AG04450 (cell line): ENCODE data around the gene INTS1. TPM values are rescaled to one million over a fixed set of nuclear protein-coding genes. Genes with fewer than 3 reads are reported as not detected.

Source experiments
- CTCF ChIA-PET: fragments of 300-600, 350-600 bp; formaldehyde crosslinking; extraction: SDS; loops from one replicate; lab custom pipeline; 2022; ENCODE audit warnings: antibody characterized with exemption, inconsistent platforms; lab: Charles Lee
- POLR2A ChIA-PET: fragments of 350-600 bp; formaldehyde crosslinking; extraction: SDS; loops from one replicate; lab custom pipeline; 2021; ENCODE audit warnings: antibody characterized with exemption, inconsistent platforms; lab: Yijun Ruan, JAX
- DNase-seq: peaks from one replicate; pipeline ENCODE4 v3.0.0-alpha.2; 2011; ENCODE audit warnings: low read depth, low spot score
- H3K27ac ChIP-seq: one replicate; pipeline ENCODE4 v1.5.1; 2012; ENCODE audit warnings: low read depth, low read length, control low read depth
- H3K27me3 ChIP-seq: one replicate; pipeline ENCODE4 v1.6.0; 2012; ENCODE audit warnings: low read length; ENCODE audit not compliant: control insufficient read depth, insufficient read depth
- H3K4me3 ChIP-seq: 2 replicates; pipeline ENCODE4 v1.5.1; 2011; ENCODE audit warnings: mild to moderate bottlenecking, low read depth, low read length, control low read depth
- H3K9me3 ChIP-seq: 2 replicates; pipeline ENCODE4 v1.5.1; 2012; ENCODE audit warnings: low read length; ENCODE audit not compliant: control insufficient read depth, insufficient read depth
- polyA plus RNA-seq: library from polyadenylated mRNA; depleted of rRNA; stranded (reverse); fragments of >200 nt; gene quantifications from 2 replicates; pipeline ENCODE4 v1.2.3, GENCODE V29; 2011
- TF ChIP-seq, protein P1 (sequence below): IDR thresholded peaks from 2 replicates; pipeline ENCODE4 v1.5.1; 2011; ENCODE audit warnings: low read depth, low read length, control low read depth, inconsistent platforms

The INTS1 gene
- polyA plus RNA-seq, 1 experiment: 9.0 TPM

DNA sequence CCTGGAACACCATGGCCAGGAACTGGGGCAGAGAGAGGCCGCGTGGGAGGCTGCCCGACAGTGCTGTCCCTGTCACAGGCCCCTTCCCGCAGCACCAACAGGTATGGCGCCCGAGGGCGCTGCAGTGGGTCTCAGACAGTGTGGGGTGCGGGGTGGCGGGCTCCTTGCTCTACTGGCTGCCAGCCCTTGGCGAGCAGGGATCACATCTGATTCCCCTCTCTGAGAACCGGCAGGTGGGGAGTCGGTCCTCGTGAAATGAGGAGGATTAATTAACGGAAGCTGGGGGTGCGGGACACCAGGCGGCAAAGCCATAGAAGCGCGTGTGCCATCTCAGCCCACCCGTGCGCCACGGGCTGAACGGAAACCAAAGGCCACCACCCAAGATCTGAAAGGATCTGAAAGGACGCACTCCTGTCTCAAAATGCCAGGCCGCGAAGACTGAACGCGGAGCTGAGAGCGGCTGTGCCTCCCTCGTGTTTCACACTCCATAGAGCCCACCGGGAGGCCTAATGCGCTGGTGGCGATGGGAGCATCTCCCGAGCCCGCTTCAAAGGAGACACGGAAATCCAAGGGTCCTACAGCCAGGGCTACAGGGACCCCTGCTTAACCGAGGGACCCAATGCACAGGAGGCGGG is 6.8 kb downstream of the INTS1 start:
- CTCF ChIA-PET: no interaction called here
- DNase-seq: no peak

DNA sequence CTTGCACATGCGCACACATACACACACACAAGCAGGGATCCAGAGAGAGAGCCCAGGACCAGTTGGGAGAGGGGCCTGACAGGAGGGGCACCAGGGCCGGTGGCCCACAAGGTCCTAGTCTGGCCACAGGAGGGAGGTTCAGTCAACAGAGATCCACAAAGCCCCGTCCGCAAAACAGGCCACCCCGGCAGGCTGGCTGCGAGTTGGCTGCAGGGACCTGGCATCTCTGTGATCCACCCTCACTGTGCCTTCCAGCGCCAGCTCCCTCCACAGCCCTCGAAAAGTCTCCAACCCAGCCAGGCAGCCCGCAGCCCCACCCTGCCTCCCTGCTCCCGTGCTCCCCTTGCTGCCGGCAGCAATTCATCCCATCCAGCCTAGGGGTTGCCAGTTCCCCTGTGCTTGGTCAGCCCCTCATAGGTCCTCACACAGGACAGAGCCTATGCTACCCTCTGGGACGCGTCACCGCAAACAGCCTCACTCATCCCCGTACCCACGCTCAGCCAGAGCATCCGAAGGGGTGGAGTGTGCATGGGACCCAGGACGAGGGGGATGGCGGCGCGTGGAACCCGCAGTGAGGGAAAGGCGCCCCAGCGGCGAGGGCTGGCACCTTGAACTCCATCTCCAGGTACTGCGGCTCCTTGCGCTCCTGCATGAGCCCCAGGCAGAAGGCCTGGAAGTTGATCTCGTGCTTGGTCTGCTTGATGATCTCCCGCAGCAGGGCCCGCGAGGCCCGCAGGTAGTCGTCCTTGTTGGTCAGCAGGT is 7.5 kb downstream of the INTS1 start:
- CTCF ChIA-PET: no interaction called here
- Histone ChIP-seq H3K27ac (no peak overlapping the region), H3K27me3 (no peaks in the 10 kb centered on the region), H3K9me3 (no peaks in the 10 kb centered on the region; the same call in 1 of the 2 replicates), H3K4me3 (no peak overlapping the region)
- TF ChIP-seq, protein P1, sequence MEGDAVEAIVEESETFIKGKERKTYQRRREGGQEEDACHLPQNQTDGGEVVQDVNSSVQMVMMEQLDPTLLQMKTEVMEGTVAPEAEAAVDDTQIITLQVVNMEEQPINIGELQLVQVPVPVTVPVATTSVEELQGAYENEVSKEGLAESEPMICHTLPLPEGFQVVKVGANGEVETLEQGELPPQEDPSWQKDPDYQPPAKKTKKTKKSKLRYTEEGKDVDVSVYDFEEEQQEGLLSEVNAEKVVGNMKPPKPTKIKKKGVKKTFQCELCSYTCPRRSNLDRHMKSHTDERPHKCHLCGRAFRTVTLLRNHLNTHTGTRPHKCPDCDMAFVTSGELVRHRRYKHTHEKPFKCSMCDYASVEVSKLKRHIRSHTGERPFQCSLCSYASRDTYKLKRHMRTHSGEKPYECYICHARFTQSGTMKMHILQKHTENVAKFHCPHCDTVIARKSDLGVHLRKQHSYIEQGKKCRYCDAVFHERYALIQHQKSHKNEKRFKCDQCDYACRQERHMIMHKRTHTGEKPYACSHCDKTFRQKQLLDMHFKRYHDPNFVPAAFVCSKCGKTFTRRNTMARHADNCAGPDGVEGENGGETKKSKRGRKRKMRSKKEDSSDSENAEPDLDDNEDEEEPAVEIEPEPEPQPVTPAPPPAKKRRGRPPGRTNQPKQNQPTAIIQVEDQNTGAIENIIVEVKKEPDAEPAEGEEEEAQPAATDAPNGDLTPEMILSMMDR: no peak
- POLR2A ChIA-PET: no interaction called here
- DNase-seq: no peak

More for the DNA sequence above, 6.8 kb downstream of the INTS1 start:
- H3K27ac ChIP-seq: no peak overlapping the region
- no peaks in the 10 kb centered on the region for H3K27me3 ChIP-seq
- no peaks in the 10 kb centered on the region; the same call in 1 of the 2 replicates for H3K9me3 ChIP-seq
- TF ChIP-seq, protein P1: no peak
- POLR2A ChIA-PET: interaction anchor here (0.7 kb wide), 1 partner anchor 14 kb away, joined by 3 read pairs; no protein-coding TSS in a partner anchor
- no peak overlapping the region for H3K4me3 ChIP-seq

GRCh38 chr7:1495564-1496242 is 8.5 kb downstream of the INTS1 start:
- Histone ChIP-seq H3K27ac (no peak overlapping the region), H3K27me3 (no peaks in the 10 kb centered on the region), H3K4me3 (no peak overlapping the region), H3K9me3 (no peaks in the 10 kb centered on the region; the same call in 1 of the 2 replicates)
- TF ChIP-seq, protein P1: no peak
- CTCF ChIA-PET: no interaction called here
- DNase-seq: no peak
- POLR2A ChIA-PET: no interaction called here

DNA sequence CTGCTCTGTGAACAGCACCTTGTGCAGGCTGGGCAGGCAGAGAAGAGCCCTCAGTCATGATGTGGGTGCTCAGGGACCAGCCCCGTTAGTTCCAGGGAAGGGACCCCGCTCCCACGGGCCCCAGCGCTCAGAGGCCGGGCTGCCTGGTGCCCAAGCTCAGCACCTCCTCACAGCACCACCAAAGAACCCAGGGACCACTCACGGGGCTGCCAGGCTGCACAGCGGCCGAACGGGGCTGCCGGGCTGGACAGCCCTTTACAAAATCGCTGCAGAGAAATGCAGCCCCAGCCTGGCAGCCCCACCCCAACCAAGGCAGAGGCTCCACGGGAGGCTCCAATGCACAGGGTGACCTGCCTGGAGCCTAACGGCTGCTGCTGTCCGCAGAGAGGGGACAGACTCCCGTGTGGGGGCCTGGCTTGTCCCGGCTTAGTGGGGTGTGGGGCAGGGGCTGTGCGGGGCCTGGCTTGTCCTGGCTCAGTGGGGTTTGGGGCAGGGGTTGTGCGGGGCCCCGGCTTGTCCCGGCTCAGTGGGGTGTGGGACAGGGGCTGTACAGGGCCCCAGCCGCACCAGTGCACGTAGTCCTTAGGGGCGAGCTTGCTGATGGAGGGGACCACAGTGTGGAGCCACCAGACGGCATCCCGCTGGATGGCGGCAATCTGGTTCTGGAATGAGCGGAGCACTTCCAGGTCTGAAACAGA is 9.2 kb downstream of the INTS1 start:
- H3K27me3 ChIP-seq: no peaks in the 10 kb centered on the region
- no peak overlapping the region for H3K27ac ChIP-seq
- H3K9me3 ChIP-seq: no peaks in the 10 kb centered on the region; the same call in 1 of the 2 replicates
- ChIA-PET POLR2A (no interaction called here), CTCF (no interaction called here)
- H3K4me3 ChIP-seq: no peak overlapping the region
- no peak for DNase-seq
- TF ChIP-seq, protein P1: no peak
